OCI-LY1 (cell line): Measurements from ENCODE around the gene XPNPEP2.

Experiments
- H2AFZ ChIP-seq: fragments of 200-600 bp; sonication (generic), shearing (Covaris generic); 2 replicates; pipeline ENCODE4 v1.6.0; 2014; ENCODE audit warnings: antibody characterized with exemption, mild to moderate bottlenecking, low read length
- H3F3A ChIP-seq: fragments of 200-600 bp; sonication (generic), shearing (Covaris generic); 2 replicates; pipeline ENCODE4 v1.6.0; 2014; ENCODE audit warnings: mild to moderate bottlenecking, antibody characterized with exemption, low read length, moderate library complexity; ENCODE audit not compliant: insufficient read depth
- H3K27ac ChIP-seq: fragments of 200-600 bp; sonication (generic); 2 replicates; pipeline ENCODE4 v1.5.1; 2014; ENCODE audit warnings: low read length, mixed run types, mild to moderate bottlenecking, low read depth; ENCODE audit not compliant: poor library complexity, severe bottlenecking
- H3K27me3 ChIP-seq: fragments of 200-600 bp; sonication (generic); 2 replicates; pipeline ENCODE4 v1.6.0; 2014; ENCODE audit warnings: antibody characterized with exemption, mild to moderate bottlenecking, low read length, moderate library complexity; ENCODE audit not compliant: insufficient read depth
- H3K36me3 ChIP-seq: fragments of 200-600 bp; sonication (generic); 2 replicates; pipeline ENCODE4 v1.6.1; 2014; ENCODE audit warnings: mild to moderate bottlenecking, antibody characterized with exemption, low read length, moderate library complexity, mixed read lengths; ENCODE audit not compliant: insufficient read depth
- H3K4me1 ChIP-seq: fragments of 200-600 bp; sonication (generic); 2 replicates; pipeline ENCODE4 v1.5.1; 2014; ENCODE audit warnings: mild to moderate bottlenecking, low read length, moderate library complexity; ENCODE audit not compliant: insufficient read depth, severe bottlenecking
- H3K4me2 ChIP-seq: fragments of 200-600 bp; sonication (generic), shearing (Covaris generic); 2 replicates; pipeline ENCODE4 v1.6.1; 2014; ENCODE audit warnings: low read length
- H3K4me3 ChIP-seq: fragments of 200-600 bp; sonication (generic); 2 replicates; pipeline ENCODE4 v1.5.1; 2014; ENCODE audit warnings: low read length, low read depth, mild to moderate bottlenecking, mixed read lengths; ENCODE audit not compliant: poor library complexity, severe bottlenecking
- H3K79me2 ChIP-seq: fragments of 200-600 bp; shearing (Covaris generic); 2 replicates; pipeline ENCODE4 v1.6.1; 2016; ENCODE audit warnings: mixed run types, low read length, mixed read lengths; ENCODE audit not compliant: insufficient read depth
- H3K9ac ChIP-seq: fragments of 200-600 bp; sonication (generic), shearing (Covaris generic); 2 replicates; pipeline ENCODE4 v1.6.1; 2014; ENCODE audit warnings: mild to moderate bottlenecking, low read length, mixed read lengths
- H3K9me2 ChIP-seq: fragments of 200-600 bp; sonication (generic), shearing (Covaris generic); 2 replicates; pipeline ENCODE4 v1.6.1; 2014; ENCODE audit warnings: low read depth, mild to moderate bottlenecking, low read length, mixed read lengths
- H3K9me3 ChIP-seq: fragments of 200-600 bp; shearing (Covaris generic); 2 replicates; pipeline ENCODE4 v1.6.1; 2014; ENCODE audit warnings: low read length, mixed read lengths
- H4K20me1 ChIP-seq: fragments of 200-600 bp; sonication (generic), shearing (Covaris generic); 2 replicates; pipeline ENCODE4 v1.6.0; 2016; ENCODE audit warnings: mild to moderate bottlenecking, low read length; ENCODE audit not compliant: insufficient read depth
- CTCF ChIP-seq: fragments of 200-600 bp; sonication (generic), shearing (Covaris generic); IDR thresholded peaks from 2 replicates; pipeline ENCODE4 v1.5.1; 2017; ENCODE audit warnings: mild to moderate bottlenecking, antibody characterized with exemption, low read length, moderate library complexity, mixed read lengths
- EZH2 ChIP-seq: fragments of 200-600 bp; sonication (generic), shearing (Covaris generic); IDR thresholded peaks from 2 replicates; pipeline ENCODE4 v1.8.0; 2017; ENCODE audit warnings: borderline replicate concordance, mixed run types, mild to moderate bottlenecking, antibody characterized with exemption, low read length, moderate library complexity, mixed read lengths

Gene XPNPEP2

GRCh38 chrX:129738466-129739308 is at the start of gene XPNPEP2:
XPNPEP2 (plus strand) TSS chrX:129738979; CDS start chrX:129739214, 235 bp downstream.
- H3K36me3 ChIP-seq: no peaks in the 10 kb centered on the region
- H3K4me2 ChIP-seq: no peak within 1 kb of the TSS
- no peaks in the 10 kb centered on the region for H3K79me2 ChIP-seq
- no peak within 1 kb of the TSS for H3K9ac ChIP-seq
- H2AFZ ChIP-seq: no peak within 1 kb of the TSS
- no peaks in the 10 kb centered on the region for H3K4me1 ChIP-seq
- H3K27ac ChIP-seq: no peak within 1 kb of the TSS
- no peaks in the 10 kb centered on the region for H3K9me2 ChIP-seq
- no peaks in the 10 kb centered on the region for H3F3A ChIP-seq
- no peaks in the 10 kb centered on the region for H3K9me3 ChIP-seq
- no peak within 1 kb of the TSS for H3K4me3 ChIP-seq
- H4K20me1 ChIP-seq: no peaks in the 10 kb centered on the region
- H3K27me3 ChIP-seq: no peaks in the 10 kb centered on the region
- TF ChIP-seq EZH2: no peak
- no peak for TF ChIP-seq CTCF

- no peak overlapping the region for H3K27ac ChIP-seq
- H3K79me2 ChIP-seq: no peaks in the 10 kb centered on the region
- no peaks in the 10 kb centered on the region for H3K36me3 ChIP-seq
- no peaks in the 10 kb centered on the region for H3K4me1 ChIP-seq
- no peaks in the 10 kb centered on the region for H4K20me1 ChIP-seq
- no peak overlapping the region for H3K4me3 ChIP-seq
- H3K9ac ChIP-seq: no peak overlapping the region
- H2AFZ ChIP-seq: no peak overlapping the region
- no peaks in the 10 kb centered on the region for H3K9me2 ChIP-seq
- H3K4me2 ChIP-seq: no peak overlapping the region
- H3K27me3 ChIP-seq: no peaks in the 10 kb centered on the region
- H3F3A ChIP-seq: no peaks in the 10 kb centered on the region
- no peaks in the 10 kb centered on the region for H3K9me3 ChIP-seq
- no peak for TF ChIP-seq CTCF
- no peak for TF ChIP-seq EZH2
Observed at GRCh38 chrX:129689796-129690195, 49.0 kb upstream of the XPNPEP2 start.

- Histone ChIP-seq H3K9ac (no peak overlapping the region), H4K20me1 (no peaks in the 10 kb centered on the region), H3K27ac (no peak overlapping the region), H3K36me3 (no peaks in the 10 kb centered on the region), H3K4me3 (no peak overlapping the region), H3F3A (no peaks in the 10 kb centered on the region), H3K27me3 (no peaks in the 10 kb centered on the region), H2AFZ (no peak overlapping the region), H3K79me2 (no peaks in the 10 kb centered on the region), H3K4me1 (no peaks in the 10 kb centered on the region), H3K9me3 (no peaks in the 10 kb centered on the region), H3K4me2 (no peak overlapping the region), H3K9me2 (no peaks in the 10 kb centered on the region)
- no peak for TF ChIP-seq CTCF
- no peak for TF ChIP-seq EZH2
Observed at GRCh38 chrX:129690435-129690834, 48.3 kb upstream of the XPNPEP2 start.
